GM18526 (cell line): ENCODE measurements around the gene E2F4.
A peak's percentile ranks its signal among the peaks of the same experiment; 100 is the strongest.

ENCODE experiments used
- POLR2A ChIP-seq: IDR thresholded peaks from 3 replicates; pipeline ENCODE4 v1.6.1; 2011; ENCODE audit not compliant: insufficient read length; ENCODE audit errors: extremely low read depth

E2F4 gene

GRCh38 chr16:67154578-67155294, 37.2 kb upstream of the E2F4 start:
- TF ChIP-seq POLR2A, result no peak

- no peak for TF ChIP-seq POLR2A
Measured at GRCh38 chr16:67155295-67156142, 36.4 kb upstream of the E2F4 start.

DNA sequence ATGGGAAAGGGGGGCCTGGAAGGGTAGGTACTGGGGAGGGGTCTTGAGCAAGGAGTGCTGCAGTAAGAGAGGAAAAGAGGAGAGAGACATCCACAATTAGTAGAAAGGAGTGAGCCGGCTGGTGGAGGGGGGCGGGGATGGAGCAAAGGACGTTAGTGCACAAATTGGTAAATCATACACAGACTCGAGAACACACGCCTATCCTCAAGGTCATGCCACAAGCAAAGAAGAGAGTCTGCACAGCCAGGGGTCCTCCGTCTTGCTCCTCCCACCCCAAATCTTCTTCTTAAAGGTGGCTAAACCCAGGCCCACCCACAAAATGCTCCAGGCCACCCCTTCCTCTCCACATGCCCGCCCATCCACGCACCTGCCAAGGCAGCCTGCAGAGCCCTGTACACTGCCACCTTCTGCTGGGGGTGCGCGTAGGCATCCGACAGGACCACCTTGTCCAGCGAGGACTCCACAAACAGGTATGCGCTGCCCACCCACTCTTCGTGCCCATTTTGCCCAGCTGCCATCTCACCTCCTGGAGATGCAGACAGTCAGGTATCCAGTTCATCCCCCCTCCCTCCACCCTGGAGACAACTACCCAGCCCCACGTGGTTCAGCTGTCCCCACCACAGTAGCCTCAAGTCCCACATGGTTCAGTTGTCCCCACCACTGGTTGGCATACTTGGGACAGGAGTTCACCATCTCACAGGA, 35.7 kb upstream of the E2F4 start:
- no peak for TF ChIP-seq POLR2A

GRCh38 chr16:67157106-67157748, 34.7 kb upstream of the E2F4 start:
- TF ChIP-seq POLR2A, result no peak

DNA sequence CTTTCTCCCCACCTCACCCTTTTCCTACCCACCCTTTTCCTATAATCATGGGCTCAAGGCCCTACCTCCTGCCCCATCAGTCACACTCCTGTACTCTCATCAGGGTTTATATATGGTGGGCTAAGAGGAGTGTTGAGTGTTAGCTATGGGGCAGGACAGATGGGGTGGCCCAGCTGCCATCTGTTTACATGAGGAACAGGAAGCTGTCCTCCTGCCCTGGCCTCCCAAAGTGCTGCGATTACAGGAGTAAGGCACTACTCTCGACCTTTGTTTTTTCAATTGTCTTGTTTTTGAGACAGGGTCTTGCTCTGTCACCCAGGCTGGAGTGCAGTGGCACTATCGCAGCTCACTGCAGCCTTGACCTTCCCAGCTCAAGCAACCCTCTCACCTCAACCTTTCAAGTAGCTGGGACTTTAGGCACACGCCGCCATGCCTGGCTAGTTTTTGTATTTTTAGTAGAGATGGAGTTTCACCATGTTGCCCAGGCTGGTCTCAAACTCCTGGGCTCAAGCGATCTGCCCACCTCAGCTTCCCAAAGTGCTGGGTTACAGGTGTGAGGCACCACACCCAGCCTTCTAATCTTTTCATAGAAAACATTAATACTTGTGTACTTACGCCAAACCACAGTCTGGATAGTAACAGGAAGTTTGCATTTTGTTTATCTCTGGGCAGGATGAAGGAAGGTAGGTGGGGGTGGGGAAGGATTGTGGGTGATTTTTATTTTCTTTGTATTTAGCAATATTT, 33.9 kb upstream of the E2F4 start:
- TF ChIP-seq POLR2A, result no peak

DNA sequence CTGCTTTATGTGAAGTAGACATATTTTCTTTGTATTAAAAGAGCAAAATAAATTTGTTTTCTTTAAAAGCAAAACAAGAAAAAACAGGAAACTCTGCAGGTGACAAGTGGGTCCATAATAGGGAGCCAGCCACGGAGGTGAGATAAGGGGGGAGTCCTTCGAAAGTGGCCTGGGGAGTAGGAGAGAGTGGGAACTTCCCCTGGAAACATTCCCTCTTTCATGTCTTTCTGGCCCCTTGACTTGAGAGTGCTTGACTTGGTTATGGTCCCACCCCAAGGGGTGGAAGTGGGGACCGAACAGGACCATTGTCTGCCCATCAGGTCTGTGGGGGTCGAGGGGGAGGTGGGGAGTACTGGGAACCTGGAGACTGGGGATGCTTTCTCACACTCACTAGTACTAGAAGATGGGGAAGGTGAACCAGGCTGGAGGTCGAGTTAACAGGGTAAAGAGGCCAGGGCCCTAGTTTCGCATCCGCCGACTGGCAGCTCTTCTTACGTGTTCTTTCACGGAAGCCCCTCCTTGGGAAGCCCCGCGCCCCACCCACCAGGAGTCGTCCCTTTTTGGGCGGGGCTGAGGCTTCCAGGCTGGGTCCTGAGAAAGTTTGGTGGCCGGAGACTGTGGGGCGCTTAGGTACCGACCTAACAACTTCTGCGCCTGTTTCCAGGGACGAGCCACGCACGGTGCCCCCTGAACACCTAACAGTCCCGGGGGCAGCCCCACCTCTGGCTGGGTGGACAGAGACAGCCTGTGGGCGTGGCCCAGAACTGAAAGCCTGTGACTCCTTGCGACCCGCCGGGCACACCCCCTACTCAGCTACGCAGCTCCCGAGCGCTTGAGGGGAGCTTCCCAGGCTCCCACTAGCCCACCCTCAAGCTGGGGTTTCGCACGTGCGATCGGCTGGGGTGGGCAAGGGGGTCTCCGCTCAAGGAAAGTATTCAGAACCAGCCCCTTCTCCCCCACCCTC, 33.0 kb upstream of the E2F4 start:
- TF ChIP-seq POLR2A, result peak; percentile 36

- TF ChIP-seq POLR2A, result no peak
Measured at GRCh38 chr16:67161595-67162058, 30.3 kb upstream of the E2F4 start.

DNA sequence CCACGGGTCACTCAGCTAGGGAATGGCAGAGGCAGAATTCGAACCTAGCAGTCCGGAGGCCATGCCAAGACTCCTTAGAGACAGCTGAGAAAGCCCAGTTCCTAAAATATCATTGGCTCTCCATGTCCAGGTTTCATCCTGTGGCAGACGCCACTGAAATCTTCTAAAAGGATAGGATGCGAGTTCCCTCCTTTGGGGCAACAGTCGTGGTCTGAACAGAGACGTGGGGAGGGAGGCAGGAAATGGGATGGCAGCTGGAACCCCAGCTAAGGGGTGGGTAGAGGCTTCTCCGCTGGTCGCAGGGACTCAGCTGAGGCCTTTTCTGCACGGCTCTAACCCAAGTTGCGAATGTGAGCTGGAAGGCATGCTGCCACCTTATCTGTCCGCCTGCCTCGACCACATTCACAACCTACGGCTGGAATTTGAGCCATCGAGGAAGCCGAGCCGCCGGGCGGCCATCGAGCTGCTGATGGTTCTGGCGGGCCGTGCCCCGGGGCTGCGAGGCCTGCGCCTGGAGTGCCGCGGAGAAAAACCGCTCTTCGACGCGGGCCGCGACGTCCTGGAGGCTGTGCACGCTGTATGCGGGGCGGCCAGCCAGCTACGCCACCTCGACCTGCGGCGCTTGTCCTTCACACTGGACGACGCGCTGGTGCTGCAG, 29.3 kb upstream of the E2F4 start:
- TF ChIP-seq POLR2A, result no peak

- no peak for TF ChIP-seq POLR2A
Measured at GRCh38 chr16:67163164-67163998, 28.6 kb upstream of the E2F4 start.

DNA sequence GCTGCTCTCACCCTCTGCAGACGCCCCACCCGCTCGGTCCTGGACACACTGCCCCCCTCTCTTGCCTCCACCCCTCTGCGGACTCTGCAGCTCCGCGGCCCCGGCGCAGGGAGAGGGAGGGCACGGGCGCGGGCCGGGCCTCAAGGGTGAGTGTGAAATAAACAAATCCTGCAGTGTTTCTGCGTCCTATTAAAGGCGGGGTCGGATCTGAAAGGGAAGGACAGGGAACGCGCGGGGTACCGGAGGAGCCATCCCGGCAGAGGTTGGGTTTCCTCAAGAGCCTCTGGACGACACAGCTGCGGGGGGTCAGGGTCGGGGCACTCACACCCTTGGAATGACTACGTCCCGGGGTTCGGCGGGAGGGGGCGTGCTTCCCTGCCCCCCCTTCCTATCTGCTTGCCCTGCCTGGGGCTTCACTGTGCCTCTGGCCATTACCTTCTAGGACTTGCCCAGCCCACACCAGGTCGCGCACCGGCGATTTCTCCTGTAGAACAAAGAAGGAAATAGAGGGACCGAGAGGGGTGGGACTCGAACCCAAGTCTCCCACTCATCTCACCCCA, 27.9 kb upstream of the E2F4 start:
- TF ChIP-seq POLR2A, result no peak

GRCh38 chr16:67164599-67165061, 27.3 kb upstream of the E2F4 start, which contains the start of gene HSF4:
Gene HSF4, plus strand, starts transcription at chr16:67164745. Its CDS starts 67 bp downstream, at chr16:67164812.
- TF ChIP-seq POLR2A, result no peak
